ENCODE results near the gene RCSD1.
"Not testable (repeated sequence)": the region's sequence is repeated elsewhere in the genome, so short reads cannot be mapped to it uniquely, and the experiment has no call there.

The RCSD1 gene

DNA sequence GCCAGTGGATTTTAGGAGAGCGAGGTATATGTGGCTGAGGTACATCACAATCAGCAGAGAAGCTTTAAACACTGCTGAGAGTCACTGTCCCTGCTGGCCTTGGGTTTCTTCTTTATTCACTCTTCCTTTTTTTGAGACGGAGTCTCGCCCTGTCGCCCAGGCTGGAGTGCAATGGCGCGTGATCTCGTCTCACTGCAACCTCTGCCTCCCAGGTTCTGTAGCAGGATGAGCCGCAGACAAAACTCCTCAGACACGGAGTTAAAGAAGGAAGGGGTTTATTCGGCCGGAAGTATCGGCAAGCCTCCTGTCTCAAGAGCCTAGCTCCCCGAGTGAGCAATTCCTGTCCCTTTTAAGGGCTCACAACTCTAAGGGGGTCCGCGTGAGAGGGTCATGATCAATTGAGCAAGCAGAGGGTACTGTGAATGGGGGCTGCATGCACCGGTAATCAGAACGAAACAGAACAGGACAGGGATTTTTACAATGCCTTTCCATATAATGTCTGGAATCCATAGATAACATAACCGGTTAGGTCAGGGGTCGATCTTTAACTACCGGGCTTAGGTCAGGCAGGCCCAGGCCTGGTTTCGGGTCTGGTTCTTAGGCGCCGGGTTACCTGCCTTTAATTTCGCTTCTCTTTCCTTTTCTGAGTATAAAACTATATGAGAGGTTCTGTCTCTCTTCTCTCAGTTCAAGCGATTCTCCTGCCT, 89.8 kb downstream of the RCSD1 start:
- peaks cover 43% of the 10 kb centered on the region for H3K4me1 ChIP-seq (ENCODE audit: control insufficient read depth, insufficient read depth, low read length)
- peak overlapping the region; percentile 10; the same call in 1 of the 2 replicates for H3K4me3 ChIP-seq (ENCODE audit: low read depth, low read length)
- not testable (repeated sequence) for H3K36me3 ChIP-seq (ENCODE audit: control insufficient read depth, insufficient read depth, low read length); H3K27ac ChIP-seq (ENCODE audit: low read depth, low read length); H3K27me3 ChIP-seq (ENCODE audit: control insufficient read depth, insufficient read depth, low read length); H3K9me3 ChIP-seq (ENCODE audit: control insufficient read depth, insufficient read depth, low read depth, low read length)
- peak overlapping the region; percentile 42 for H3K9ac ChIP-seq (ENCODE audit: low read length)

DNA sequence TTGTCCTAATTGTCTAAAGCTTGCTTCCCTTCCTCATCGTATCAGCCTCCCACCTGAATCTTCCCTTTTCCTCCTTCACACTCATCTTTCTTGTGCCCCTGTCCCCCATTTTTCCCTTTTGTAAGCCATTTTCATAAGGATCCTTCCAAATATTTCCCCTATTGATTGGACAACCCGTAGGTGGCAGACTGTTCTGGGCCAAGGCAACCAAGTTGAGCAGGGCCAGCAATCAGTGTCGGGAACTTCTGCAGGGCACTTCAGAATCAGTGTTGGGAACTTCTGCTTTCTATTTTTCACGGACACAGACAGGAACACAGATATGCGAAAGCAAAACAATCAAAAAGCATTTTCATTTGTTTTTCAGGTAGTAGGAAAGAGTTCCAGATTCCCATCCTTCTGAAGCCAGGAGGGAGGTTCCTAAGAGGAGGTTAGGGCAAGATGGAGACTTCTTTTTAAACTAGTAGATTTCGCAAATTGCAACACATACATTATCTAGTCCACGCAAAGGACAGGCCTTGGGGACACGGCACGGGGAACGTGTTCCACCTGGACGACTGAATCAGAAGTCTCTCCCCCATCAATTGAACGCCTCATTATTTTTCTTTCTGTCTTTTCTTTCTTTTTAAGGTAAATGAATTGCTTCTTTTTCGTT, 91.1 kb downstream of the RCSD1 start:
- peak overlapping the region; percentile 73; the same call in 1 of the 2 replicates for H3K27ac ChIP-seq (ENCODE audit: low read depth, low read length)
- no peaks in the 10 kb centered on the region for H3K9me3 ChIP-seq (ENCODE audit: control insufficient read depth, insufficient read depth, low read depth, low read length)
- H3K36me3 ChIP-seq (ENCODE audit: control insufficient read depth, insufficient read depth, low read length) = no peaks in the 10 kb centered on the region
- H3K4me1 ChIP-seq (ENCODE audit: control insufficient read depth, insufficient read depth, low read length) = peaks cover 47% of the 10 kb centered on the region
- peak overlapping the region; percentile 81 for H3K4me3 ChIP-seq (ENCODE audit: low read depth, low read length)
- H3K27me3 ChIP-seq (ENCODE audit: control insufficient read depth, insufficient read depth, low read length) = no peaks in the 10 kb centered on the region
- H3K9ac ChIP-seq (ENCODE audit: low read length) = peak overlapping the region; percentile 84

DNA sequence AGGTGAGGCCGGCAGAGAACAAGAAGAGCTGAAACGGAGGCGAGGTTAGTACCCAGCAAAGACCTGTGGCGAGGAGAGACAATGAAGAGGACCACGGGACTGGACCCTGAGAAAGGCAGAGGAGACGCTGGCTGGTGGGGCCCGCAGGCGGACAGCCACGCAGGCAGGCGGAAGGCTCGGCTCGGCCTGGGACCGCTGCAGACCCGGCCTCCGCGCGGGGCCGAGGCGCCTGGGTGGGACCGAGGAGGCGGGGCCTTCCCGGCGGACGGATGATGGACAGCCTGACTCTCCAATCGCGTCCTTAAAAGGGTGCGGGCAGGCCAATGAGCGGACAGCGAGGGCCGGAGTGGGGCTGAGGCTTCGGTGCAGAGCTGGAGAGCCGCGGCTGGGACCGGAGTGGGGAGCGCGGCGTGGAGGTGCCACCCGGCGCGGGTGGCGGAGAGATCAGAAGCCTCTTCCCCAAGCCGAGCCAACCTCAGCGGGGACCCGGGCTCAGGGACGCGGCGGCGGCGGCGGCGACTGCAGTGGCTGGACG, 91.7 kb downstream of the RCSD1 start, which contains the start of gene MPZL1:
MPZL1 (plus strand) TSS at position 366 of the 535 bp plus-strand sequence. CDS start 170 bp downstream, outside the sequence.
- Histone ChIP-seq H3K9me3 (ENCODE audit: control insufficient read depth, insufficient read depth, low read depth, low read length) (no peaks in the 10 kb centered on the region), H3K36me3 (ENCODE audit: control insufficient read depth, insufficient read depth, low read length) (no peaks in the 10 kb centered on the region), H3K4me3 (ENCODE audit: low read depth, low read length) (peak within 1 kb of the TSS; percentile 81), H3K9ac (ENCODE audit: low read length) (peak within 1 kb of the TSS; percentile 84), H3K4me1 (ENCODE audit: control insufficient read depth, insufficient read depth, low read length) (peaks cover 53% of the 10 kb centered on the region), H3K27me3 (ENCODE audit: control insufficient read depth, insufficient read depth, low read length) (no peaks in the 10 kb centered on the region), H3K27ac (ENCODE audit: low read depth, low read length) (peak within 1 kb of the TSS; percentile 73; the same call in 1 of the 2 replicates)

DNA sequence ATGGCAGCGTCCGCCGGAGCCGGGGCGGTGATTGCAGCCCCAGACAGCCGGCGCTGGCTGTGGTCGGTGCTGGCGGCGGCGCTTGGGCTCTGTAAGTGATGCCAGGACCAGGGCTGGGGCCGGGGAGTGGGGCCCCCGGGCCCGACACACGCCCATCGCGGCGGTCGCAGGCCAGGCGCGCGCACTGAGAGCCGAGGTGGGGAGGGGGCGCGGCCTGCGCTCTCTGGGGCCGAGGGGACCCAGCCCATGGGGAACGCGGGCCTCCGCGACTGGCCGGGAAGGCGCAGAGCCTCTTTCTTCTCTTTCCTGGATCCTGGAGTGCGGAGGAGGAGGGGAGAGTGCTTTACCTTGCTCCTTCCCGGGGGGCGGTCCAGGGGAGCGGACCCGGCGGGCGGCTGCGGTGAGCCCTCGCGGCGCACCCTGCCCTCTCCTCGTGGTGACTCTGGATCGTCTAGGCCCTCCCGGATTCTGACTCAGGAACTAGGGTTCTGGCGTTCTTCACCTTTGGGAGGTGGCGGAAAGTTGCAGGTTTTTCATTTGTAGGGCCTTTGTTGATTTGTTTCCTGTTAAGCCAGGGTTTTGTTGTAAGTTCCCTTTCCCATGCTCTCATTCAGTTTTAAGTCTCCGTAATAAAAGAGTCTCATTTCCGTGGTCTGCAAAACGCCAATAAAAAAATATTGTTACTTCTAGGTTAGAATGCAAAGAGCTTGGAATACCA, 92.3 kb downstream of the RCSD1 start:
- peak overlapping the region; percentile 73; the same call in 1 of the 2 replicates for H3K27ac ChIP-seq (ENCODE audit: low read depth, low read length)

DNA sequence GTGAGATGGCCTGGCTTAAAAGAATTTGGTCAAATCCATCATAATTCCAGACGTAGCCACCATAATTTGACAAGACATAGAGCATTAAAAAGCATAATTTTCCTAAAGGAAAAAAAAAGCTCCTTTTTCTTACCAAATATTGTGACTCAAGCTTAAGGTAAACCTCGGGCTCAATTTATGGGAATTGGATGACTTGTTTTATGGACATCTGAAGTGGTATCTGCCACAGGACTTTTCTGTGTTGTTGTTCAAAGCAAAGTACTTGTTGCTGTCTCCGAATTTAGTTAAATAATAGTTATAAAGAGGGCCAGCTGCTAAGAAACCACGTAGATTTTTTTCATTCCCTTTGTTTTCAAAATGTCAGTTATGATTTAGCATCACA, 92.8 kb downstream of the RCSD1 start:
- no peaks in the 10 kb centered on the region for H3K36me3 ChIP-seq (ENCODE audit: control insufficient read depth, insufficient read depth, low read length)
- H3K27ac ChIP-seq (ENCODE audit: low read depth, low read length) = no peak overlapping the region; the same call in 1 of the 2 replicates
- H3K4me1 ChIP-seq (ENCODE audit: control insufficient read depth, insufficient read depth, low read length) = peaks cover 52% of the 10 kb centered on the region

More for the DNA sequence above, 92.3 kb downstream of the RCSD1 start:
- Histone ChIP-seq H3K27me3 (ENCODE audit: control insufficient read depth, insufficient read depth, low read length) (no peaks in the 10 kb centered on the region), H3K9ac (ENCODE audit: low read length) (peak overlapping the region; percentile 84), H3K4me3 (ENCODE audit: low read depth, low read length) (peak overlapping the region; percentile 81), H3K9me3 (ENCODE audit: control insufficient read depth, insufficient read depth, low read depth, low read length) (no peaks in the 10 kb centered on the region), H3K4me1 (ENCODE audit: control insufficient read depth, insufficient read depth, low read length) (peaks cover 54% of the 10 kb centered on the region), H3K36me3 (ENCODE audit: control insufficient read depth, insufficient read depth, low read length) (no peaks in the 10 kb centered on the region)

DNA sequence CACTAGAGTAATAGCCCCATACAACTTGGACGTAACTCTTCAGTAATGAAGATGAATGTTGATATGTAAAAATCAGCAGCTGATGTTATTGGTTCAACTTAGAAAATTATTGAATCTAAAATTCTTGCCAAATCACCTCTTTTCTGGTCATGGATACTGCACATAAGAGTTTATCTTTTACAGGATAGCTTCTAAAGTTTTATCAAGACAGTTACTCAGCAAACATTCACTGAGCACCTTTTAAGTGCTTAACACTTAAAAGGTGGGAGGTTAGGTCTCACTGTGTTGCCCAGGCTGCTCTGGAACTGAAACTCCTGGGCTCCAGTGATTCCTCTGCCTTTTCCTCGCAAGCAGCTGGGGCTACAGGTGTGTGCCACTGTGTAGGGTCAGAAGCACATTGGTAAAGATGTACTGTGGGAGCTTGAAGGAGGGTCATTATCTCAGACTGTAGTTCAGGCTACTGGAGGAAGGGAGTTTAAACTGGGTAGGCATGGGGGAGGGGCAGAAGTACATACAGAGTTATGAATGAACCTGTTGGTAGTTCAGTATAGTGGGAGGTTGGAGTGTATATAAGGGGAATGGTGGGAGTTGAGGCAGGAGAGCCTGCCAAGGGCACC, 93.8 kb downstream of the RCSD1 start:
- H3K27ac ChIP-seq (ENCODE audit: low read depth, low read length) = no peak overlapping the region
- no peaks in the 10 kb centered on the region for H3K9me3 ChIP-seq (ENCODE audit: control insufficient read depth, insufficient read depth, low read depth, low read length)
- H3K9ac ChIP-seq (ENCODE audit: low read length) = no peak overlapping the region
- no peaks in the 10 kb centered on the region for H3K27me3 ChIP-seq (ENCODE audit: control insufficient read depth, insufficient read depth, low read length)
- peaks cover 48% of the 10 kb centered on the region for H3K4me1 ChIP-seq (ENCODE audit: control insufficient read depth, insufficient read depth, low read length)
- peak overlapping the region; percentile 81 for H3K4me3 ChIP-seq (ENCODE audit: low read depth, low read length)
- 0 out of 2 replicates have a peak, but pooled peaks cover 3% of the 10 kb centered on the region for H3K36me3 ChIP-seq (ENCODE audit: control insufficient read depth, insufficient read depth, low read length)

More for the DNA sequence above, 92.8 kb downstream of the RCSD1 start:
- no peaks in the 10 kb centered on the region for H3K27me3 ChIP-seq (ENCODE audit: control insufficient read depth, insufficient read depth, low read length)
- peak overlapping the region; percentile 81 for H3K4me3 ChIP-seq (ENCODE audit: low read depth, low read length)
- no peaks in the 10 kb centered on the region for H3K9me3 ChIP-seq (ENCODE audit: control insufficient read depth, insufficient read depth, low read depth, low read length)
- peak overlapping the region; percentile 84 for H3K9ac ChIP-seq (ENCODE audit: low read length)

- Histone ChIP-seq H3K36me3 (ENCODE audit: control insufficient read depth, insufficient read depth, low read length) (peaks cover 15% of the 10 kb centered on the region), H3K9ac (ENCODE audit: low read length) (no peak overlapping the region), H3K4me1 (ENCODE audit: control insufficient read depth, insufficient read depth, low read length) (peaks cover 32% of the 10 kb centered on the region), H3K27ac (ENCODE audit: low read depth, low read length) (no peak overlapping the region), H3K4me3 (ENCODE audit: low read depth, low read length) (no peak overlapping the region), H3K9me3 (ENCODE audit: control insufficient read depth, insufficient read depth, low read depth, low read length) (no peaks in the 10 kb centered on the region), H3K27me3 (ENCODE audit: control insufficient read depth, insufficient read depth, low read length) (no peaks in the 10 kb centered on the region)
Measured at GRCh38 chr1:167726008-167726407, 96.0 kb downstream of the RCSD1 start.

DNA sequence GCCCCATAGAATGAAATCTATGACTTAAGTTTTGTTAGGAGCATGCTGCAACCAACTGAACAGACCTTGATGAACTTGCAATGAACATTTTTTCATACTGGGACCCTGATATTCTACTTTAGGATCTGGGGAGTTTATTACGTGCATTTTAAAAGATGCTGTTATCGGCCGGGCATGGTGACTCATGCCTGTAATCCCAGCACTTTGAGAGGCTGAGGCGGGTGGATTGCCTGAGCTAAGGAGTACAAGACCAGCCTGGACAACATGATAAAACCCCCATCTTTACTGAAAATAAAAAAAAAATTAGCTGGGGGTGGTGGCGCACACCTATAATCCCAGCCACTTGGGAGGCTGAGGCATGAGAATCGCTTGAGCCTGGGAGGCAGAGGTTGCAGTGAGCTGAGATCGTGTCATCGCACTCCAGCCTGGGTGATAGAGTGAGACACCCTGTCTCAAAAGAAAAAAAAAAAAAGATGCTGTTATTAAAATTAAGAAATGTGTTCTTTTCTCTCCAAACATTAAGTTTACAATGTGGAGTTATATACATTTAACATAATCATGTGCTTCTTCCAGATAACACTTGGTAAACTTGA, 98.9 kb downstream of the RCSD1 start:
- Histone ChIP-seq H3K4me1 (ENCODE audit: control insufficient read depth, insufficient read depth, low read length) (peaks cover 20% of the 10 kb centered on the region), H3K9ac (ENCODE audit: low read length) (no peak overlapping the region), H3K9me3 (ENCODE audit: control insufficient read depth, insufficient read depth, low read depth, low read length) (no peaks in the 10 kb centered on the region), H3K27ac (ENCODE audit: low read depth, low read length) (no peak overlapping the region), H3K27me3 (ENCODE audit: control insufficient read depth, insufficient read depth, low read length) (no peaks in the 10 kb centered on the region), H3K36me3 (ENCODE audit: control insufficient read depth, insufficient read depth, low read length) (peaks cover 25% of the 10 kb centered on the region), H3K4me3 (ENCODE audit: low read depth, low read length) (no peak overlapping the region)

GRCh38 chr1:167734227-167734626, 104.2 kb downstream of the RCSD1 start:
- no peak overlapping the region for H3K4me3 ChIP-seq (ENCODE audit: low read depth, low read length)
- no peaks in the 10 kb centered on the region for H3K27me3 ChIP-seq (ENCODE audit: control insufficient read depth, insufficient read depth, low read length)
- no peak overlapping the region for H3K9ac ChIP-seq (ENCODE audit: low read length)
- H3K9me3 ChIP-seq (ENCODE audit: control insufficient read depth, insufficient read depth, low read depth, low read length) = peaks cover 4% of the 10 kb centered on the region; the same call in 1 of the 2 replicates
- peaks cover 28% of the 10 kb centered on the region for H3K36me3 ChIP-seq (ENCODE audit: control insufficient read depth, insufficient read depth, low read length)
- H3K4me1 ChIP-seq (ENCODE audit: control insufficient read depth, insufficient read depth, low read length) = 0 out of 2 replicates have a peak, but pooled peaks cover 3% of the 10 kb centered on the region
- no peak overlapping the region for H3K27ac ChIP-seq (ENCODE audit: low read depth, low read length)

DNA sequence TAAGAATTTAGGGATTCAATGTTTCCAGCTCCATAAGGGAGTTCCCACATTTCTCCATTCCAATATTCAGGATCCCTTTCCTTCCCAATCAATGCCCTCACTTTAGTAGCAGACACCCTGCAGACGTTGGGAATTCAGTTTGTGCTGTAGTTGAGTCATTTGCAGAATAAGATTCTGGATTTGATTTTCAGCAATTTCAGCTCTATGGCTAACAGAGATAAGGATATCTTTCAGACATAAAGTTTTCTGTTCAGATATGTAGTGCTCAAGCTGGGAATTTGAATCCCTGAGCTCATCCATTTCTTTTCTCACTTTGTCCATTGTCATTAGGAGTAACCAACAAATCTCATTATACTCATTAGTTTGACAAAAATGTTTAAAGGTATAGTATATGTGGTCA, 104.8 kb downstream of the RCSD1 start:
- H3K36me3 ChIP-seq (ENCODE audit: control insufficient read depth, insufficient read depth, low read length) = peaks cover 28% of the 10 kb centered on the region

More for the DNA sequence above, 104.8 kb downstream of the RCSD1 start:
- peaks cover 4% of the 10 kb centered on the region; the same call in 1 of the 2 replicates for H3K9me3 ChIP-seq (ENCODE audit: control insufficient read depth, insufficient read depth, low read depth, low read length)
- 0 out of 2 replicates have a peak, but pooled peaks cover 9% of the 10 kb centered on the region for H3K4me1 ChIP-seq (ENCODE audit: control insufficient read depth, insufficient read depth, low read length)
- H3K27me3 ChIP-seq (ENCODE audit: control insufficient read depth, insufficient read depth, low read length) = no peaks in the 10 kb centered on the region
- H3K9ac ChIP-seq (ENCODE audit: low read length) = no peak overlapping the region
- H3K27ac ChIP-seq (ENCODE audit: low read depth, low read length) = no peak overlapping the region
- no peak overlapping the region for H3K4me3 ChIP-seq (ENCODE audit: low read depth, low read length)
